ENCODE results near the gene FRMPD4.

Gene FRMPD4

GRCh38 chrX:12681047-12681446 is 542.8 kb downstream of the FRMPD4 start:
- DNase-seq = no peak

- no peak for DNase-seq
Observed at GRCh38 chrX:12685541-12685940, 547.3 kb downstream of the FRMPD4 start.

DNA sequence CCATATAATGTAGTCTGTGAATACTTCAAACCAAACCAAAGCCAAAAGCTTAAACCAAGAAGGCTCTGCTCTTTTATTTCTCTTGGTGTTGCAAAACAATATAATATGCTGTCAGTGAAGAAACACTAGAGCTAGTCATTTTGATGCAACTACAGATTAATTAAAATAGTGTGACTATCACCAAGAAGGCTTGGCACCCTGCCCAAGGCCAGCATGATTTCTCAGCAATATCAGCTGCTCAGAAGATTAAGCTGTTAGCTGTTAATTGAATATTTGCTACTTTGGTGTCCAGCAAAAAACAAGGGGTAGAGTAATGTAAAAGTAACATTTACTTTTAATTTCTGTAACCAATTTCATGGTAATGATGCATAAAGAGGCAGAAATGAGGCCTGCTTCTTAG is 548.1 kb downstream of the FRMPD4 start:
- DNase-seq = no peak

GRCh38 chrX:12690646-12691045 is 552.4 kb downstream of the FRMPD4 start:
- DNase-seq = no peak

DNA sequence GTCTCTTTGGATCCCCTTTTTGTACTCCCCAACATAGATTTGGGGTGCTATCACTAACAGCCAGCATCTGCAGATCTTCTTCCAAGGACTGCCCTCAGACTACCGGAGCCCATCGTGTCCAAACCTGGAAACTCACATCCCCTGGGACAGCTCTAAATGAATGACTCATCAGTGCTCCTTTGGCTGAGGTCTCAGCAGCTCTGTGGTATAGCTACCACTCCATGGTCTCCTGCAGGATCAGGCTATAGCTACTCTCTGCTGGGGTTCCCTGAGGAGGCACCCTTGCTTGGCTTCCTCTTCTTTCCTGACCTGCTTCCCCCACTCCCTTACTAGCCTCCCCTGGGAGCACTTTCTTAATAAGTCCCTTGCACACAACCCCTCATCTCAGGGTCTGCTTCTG is 555.5 kb downstream of the FRMPD4 start:
- no peak for DNase-seq

- no peak for DNase-seq
Observed at GRCh38 chrX:12700745-12701144, 562.5 kb downstream of the FRMPD4 start.

GRCh38 chrX:12701628-12702027 is 563.4 kb downstream of the FRMPD4 start:
- DNase-seq = no peak

DNA sequence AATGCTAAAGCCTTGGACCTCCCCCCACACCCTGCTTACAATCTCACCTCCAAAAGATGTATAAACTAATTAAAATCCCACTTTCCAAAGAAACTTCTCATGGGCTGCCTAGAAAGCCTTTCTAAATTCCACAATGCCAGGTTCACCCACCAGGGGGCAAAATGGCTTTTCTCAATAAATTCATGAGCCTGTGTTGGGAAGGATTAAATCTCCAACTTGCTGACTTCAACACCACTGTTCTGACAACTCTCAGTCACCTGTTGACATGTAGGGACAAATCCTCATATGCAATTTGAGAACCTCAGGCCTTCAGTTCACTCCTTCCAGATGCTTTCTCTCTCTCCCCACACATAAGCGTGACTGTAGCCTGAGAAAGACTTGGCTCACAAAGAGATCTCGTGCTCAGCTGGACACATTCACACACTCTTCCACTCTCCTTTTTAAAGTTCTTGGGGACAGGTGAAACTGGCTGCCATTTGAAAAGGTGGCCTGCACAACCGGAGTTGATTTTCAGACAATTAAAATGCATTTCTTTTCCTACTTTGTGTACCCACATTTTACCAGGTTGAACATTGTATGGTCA is 564.3 kb downstream of the FRMPD4 start:
- no peak for DNase-seq

GRCh38 chrX:12704706-12705105 is 566.4 kb downstream of the FRMPD4 start:
- DNase-seq = no peak

DNA sequence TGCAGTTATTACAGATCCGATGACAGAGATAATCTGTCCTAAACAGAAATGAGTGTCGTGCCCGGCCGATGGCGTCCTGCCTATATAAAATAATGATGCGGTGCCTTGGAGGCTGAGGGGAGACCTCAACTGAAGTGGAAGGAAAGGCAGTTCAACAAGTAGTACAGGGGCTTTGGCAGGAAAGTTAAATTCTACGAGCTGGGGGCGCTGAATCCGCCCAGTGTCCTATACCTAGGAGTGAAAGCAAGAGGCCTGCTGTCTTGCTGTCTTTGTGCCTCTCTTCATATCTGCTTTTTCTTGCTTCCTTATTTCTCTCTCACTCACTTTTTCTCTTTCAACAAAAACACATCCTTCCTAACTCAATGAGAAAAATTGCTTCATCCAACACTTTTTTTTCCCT is 570.8 kb downstream of the FRMPD4 start:
- no peak for DNase-seq

GRCh38 chrX:12711435-12712040 is 573.3 kb downstream of the FRMPD4 start:
- no peak for DNase-seq

DNA sequence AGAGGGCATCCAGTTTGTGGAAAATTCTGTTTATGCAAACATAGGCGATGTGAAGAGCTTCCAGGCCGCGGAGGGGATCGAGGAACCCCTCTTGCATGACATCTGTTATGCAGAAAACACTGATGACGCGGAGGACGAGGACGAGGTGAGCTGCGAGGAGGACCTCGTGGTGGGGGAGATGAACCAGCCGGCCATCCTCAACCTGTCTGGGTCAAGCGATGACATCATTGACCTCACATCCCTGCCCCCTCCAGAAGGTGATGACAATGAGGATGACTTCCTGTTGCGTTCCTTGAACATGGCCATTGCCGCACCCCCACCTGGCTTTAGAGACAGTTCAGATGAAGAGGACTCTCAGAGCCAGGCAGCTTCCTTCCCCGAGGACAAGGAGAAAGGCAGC is 578.3 kb downstream of the FRMPD4 start:
- no peak for DNase-seq

GRCh38 chrX:12719837-12720236 is 581.6 kb downstream of the FRMPD4 start:
- DNase-seq = no peak

GRCh38 chrX:12721042-12721441 is 582.8 kb downstream of the FRMPD4 start:
- no peak for DNase-seq

- DNase-seq = no peak
Observed at GRCh38 chrX:12722314-12722713, 584.0 kb downstream of the FRMPD4 start.

- no peak for DNase-seq
Observed at GRCh38 chrX:12741416-12741815, 603.1 kb downstream of the FRMPD4 start.

GRCh38 chrX:12747433-12747832 is 609.2 kb downstream of the FRMPD4 start:
- no peak for DNase-seq

GRCh38 chrX:12751887-12752286 is 613.6 kb downstream of the FRMPD4 start:
- no peak for DNase-seq

DNA sequence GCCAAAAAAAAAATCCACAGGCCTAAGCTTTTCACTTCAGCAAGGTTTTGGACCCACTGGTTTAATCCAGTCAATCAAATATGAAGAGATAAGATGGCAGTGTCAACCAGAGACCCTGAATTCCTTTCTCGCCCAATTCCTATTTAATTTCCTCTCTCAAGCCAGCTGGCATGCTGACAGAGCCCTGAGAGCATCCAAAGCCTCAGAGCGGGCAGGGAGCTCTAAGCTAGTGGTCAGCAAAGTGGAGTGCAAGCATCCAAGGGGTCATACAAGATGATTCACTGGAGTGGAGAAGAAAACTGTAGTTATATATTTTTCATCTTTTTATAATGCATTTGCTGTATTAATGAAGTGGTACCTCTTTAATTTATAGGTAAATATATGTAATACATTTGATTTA is 615.1 kb downstream of the FRMPD4 start:
- no peak for DNase-seq

DNA sequence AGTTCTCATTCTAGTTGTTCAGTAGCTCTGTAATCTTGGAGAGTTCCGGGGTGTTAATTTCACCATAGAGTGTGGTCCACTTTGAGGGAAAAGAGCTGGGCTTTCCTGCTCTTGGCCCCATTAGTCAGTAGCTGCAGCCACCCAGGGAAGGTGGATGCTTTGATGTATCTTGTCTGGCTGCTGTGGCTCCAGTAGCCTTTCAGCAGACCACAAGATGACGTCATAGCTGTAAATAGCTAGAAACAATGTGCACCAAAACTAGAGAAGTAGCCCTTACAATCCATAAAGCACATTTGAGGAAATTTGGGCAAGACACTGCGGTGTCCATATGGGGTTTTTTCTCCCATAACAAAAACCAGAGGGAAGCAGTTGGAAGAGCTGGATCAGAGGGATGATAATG is 620.0 kb downstream of the FRMPD4 start:
- DNase-seq = no peak

DNA sequence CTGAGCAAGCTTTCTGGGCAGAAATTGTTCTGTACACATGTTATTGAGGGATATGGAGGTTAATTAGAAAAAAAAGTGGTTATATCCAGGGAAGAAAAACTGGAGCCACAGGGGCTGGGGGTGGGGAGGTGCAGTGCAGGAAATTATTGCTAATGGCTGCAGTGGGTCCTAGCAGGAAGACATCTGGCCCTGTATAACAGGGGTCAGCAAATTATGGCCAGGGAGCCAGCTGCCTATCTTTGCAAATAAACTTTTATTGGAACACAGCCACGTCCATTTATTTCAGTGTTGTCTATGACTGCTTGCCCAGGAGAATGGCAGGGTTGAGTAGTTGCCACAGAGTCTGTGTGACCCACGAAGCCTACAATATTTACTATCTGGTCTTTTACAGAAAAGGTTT is 629.6 kb downstream of the FRMPD4 start:
- no peak for DNase-seq

GRCh38 chrX:12768491-12768890 is 630.2 kb downstream of the FRMPD4 start:
- no peak for DNase-seq

- DNase-seq = no peak
Observed at GRCh38 chrX:12770440-12770839, 632.2 kb downstream of the FRMPD4 start.

DNA sequence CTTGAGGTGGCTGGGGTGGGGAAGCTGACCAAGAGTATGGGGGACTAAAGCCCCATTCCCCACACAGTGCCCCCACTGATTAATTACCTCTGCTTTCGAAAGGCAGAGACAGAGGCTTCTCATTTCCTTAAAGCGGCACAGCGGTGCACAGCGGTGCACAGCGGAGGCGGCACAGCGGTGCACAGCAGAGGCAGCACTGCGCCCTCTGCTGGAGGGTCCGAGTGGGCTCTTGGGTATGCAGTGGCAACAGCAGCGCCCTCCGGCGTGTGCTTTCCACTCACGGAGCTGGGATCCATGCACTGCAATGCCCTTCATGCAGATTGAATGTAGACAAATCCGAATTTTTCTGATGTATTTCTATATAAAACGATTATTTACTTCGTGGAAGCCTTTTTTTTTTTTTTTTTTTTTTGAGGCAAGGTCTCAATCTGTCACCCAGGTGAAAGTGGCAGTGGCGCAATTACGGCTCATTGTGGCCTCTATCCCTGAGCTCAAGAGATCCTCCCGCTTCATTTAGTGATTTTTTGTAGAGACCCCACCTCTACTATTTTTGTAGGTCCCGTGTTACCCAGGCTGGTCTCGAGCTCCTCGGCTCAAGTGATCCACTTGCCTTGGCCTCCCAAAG is 633.3 kb downstream of the FRMPD4 start:
- DNase-seq = no peak
